GM12874 (cell line): ENCODE results near the gene APBB2.

Experiments
- CTCF ChIP-seq: IDR thresholded peaks from 2 replicates; pipeline ENCODE4 v1.5.1; 2011; ENCODE audit warnings: low read depth, mild to moderate bottlenecking, control low read depth, low read length, moderate library complexity; ENCODE audit not compliant: insufficient read depth

Gene APBB2

GRCh38 chr4:41064953-41065352 is 149.4 kb downstream of the APBB2 start:
- no peak for TF ChIP-seq CTCF

- TF ChIP-seq CTCF = no peak
Observed at GRCh38 chr4:41061482-41062185, 152.7 kb downstream of the APBB2 start.

- no peak for TF ChIP-seq CTCF
Observed at GRCh38 chr4:41060352-41061334, 153.7 kb downstream of the APBB2 start.

- no peak for TF ChIP-seq CTCF
Observed at GRCh38 chr4:41058426-41058825, 155.9 kb downstream of the APBB2 start.

GRCh38 chr4:41057467-41057866 is 156.9 kb downstream of the APBB2 start:
- no peak for TF ChIP-seq CTCF

- TF ChIP-seq CTCF = no peak
Observed at GRCh38 chr4:41052287-41052686, 162.1 kb downstream of the APBB2 start.
